HCT116 (cell line): ENCODE results near the gene ZFHX3.

Experiments
- CBX3 ChIP-seq: IDR thresholded peaks from 2 replicates; pipeline ENCODE4 v1.6.1; 2012; ENCODE audit warnings: low read depth
- ELF1 ChIP-seq: IDR thresholded peaks from 2 replicates; pipeline ENCODE4 v1.6.1; 2012; ENCODE audit warnings: low read depth, borderline replicate concordance
- EZH2 ChIP-seq: fragments of 200-600 bp; sonication (generic); IDR thresholded peaks from 2 replicates; pipeline ENCODE4 v1.6.1; 2017; ENCODE audit warnings: antibody characterized with exemption, mixed run types
- FOSL1 ChIP-seq: IDR thresholded peaks from 2 replicates; pipeline ENCODE4 v1.6.1; 2012; ENCODE audit warnings: low read depth
- JUND ChIP-seq: IDR thresholded peaks from 2 replicates; pipeline ENCODE4 v1.6.1; 2012
- POLR2AphosphoS5 ChIP-seq: IDR thresholded peaks from 2 replicates; pipeline ENCODE4 v1.6.1; 2011; ENCODE audit warnings: mild to moderate bottlenecking, low read depth, low read length, moderate library complexity
- REST ChIP-seq: IDR thresholded peaks from 2 replicates; pipeline ENCODE4 v1.6.1; 2012; ENCODE audit warnings: low read depth
- SRF ChIP-seq: IDR thresholded peaks from 2 replicates; pipeline ENCODE4 v1.6.1; 2012; ENCODE audit warnings: low read depth
- ZBTB33 ChIP-seq: IDR thresholded peaks from 2 replicates; pipeline ENCODE4 v1.6.1; 2011; ENCODE audit warnings: mild to moderate bottlenecking, low read length, moderate library complexity; ENCODE audit not compliant: insufficient replicate concordance; ENCODE audit errors: extremely low read depth
- TF ChIP-seq, protein P1 (sequence below), 3 experiments: fragments of 200-600 bp in 1 of 3; sonication (generic) in 1 of 3; IDR thresholded peaks in 2 of 3; conservative IDR thresholded peaks in 1 of 3; 2 replicates each; pipeline ENCODE4 v1.5.1; 2012 to 2017; ENCODE audit warnings: low read depth in 2 of 3, low read length in 2 of 3, antibody characterized with exemption in 1 of 3, borderline replicate concordance in 1 of 3, control low read depth in 1 of 3, mild to moderate bottlenecking in 1 of 3, mixed read lengths in 1 of 3, mixed run types in 1 of 3, moderate library complexity in 1 of 3; ENCODE audit not compliant: insufficient read depth in 1 of 3

DNA sequence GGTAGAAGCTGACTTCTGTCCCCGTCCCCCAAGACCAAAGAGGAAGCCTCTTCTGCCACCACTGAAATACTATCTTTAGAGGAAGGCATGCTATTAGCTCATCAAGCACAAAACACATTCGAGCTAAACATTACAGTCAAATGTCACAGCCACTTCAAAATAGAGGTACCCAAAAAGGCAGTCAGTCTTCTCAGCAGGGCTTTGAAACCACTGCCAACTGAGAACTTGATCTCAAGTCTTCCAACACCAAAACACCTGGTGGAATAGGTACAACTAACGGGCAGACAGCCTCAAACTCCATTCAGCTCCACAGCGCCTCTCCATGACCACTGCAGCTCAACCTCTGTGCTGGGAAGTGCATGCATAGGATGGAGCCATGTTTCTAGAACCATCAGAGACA lies 36.0 kb downstream of the ZFHX3 start:
- TF ChIP-seq EZH2 = no peak
- no peak for TF ChIP-seq POLR2AphosphoS5
- TF ChIP-seq, protein P1, sequence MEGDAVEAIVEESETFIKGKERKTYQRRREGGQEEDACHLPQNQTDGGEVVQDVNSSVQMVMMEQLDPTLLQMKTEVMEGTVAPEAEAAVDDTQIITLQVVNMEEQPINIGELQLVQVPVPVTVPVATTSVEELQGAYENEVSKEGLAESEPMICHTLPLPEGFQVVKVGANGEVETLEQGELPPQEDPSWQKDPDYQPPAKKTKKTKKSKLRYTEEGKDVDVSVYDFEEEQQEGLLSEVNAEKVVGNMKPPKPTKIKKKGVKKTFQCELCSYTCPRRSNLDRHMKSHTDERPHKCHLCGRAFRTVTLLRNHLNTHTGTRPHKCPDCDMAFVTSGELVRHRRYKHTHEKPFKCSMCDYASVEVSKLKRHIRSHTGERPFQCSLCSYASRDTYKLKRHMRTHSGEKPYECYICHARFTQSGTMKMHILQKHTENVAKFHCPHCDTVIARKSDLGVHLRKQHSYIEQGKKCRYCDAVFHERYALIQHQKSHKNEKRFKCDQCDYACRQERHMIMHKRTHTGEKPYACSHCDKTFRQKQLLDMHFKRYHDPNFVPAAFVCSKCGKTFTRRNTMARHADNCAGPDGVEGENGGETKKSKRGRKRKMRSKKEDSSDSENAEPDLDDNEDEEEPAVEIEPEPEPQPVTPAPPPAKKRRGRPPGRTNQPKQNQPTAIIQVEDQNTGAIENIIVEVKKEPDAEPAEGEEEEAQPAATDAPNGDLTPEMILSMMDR (IDR thresholded peaks at IDR 0.05 in 2 of 3, conservative IDR thresholded peaks at IDR 0.05 in 1 of 3; ENCODE audit: borderline replicate concordance in 1 of 3, insufficient read depth in 1 of 3, low read depth in 2 of 3, low read length in 2 of 3) = peak in 2 of 3 experiments; percentile 23 to 39; a peak in 2 of 6 replicates
- TF ChIP-seq REST = no peak
- no peak for TF ChIP-seq ZBTB33
- no peak for TF ChIP-seq SRF
- TF ChIP-seq JUND = no peak
- no peak for TF ChIP-seq ELF1
- TF ChIP-seq FOSL1 = no peak
- no peak for TF ChIP-seq CBX3
